Measurements from ENCODE around the gene MAST1. TPM values are rescaled to one million over a fixed set of nuclear protein-coding genes. Genes with fewer than 3 reads are reported as not detected.

Gene MAST1
- total and polyA plus RNA-seq, 2 donors (not counting 1 experiment from before 2014, with no cell fraction given): 0.39 to 1.1 TPM

GRCh38 chr19:12907166-12907565 is 68.9 kb downstream of the MAST1 start:
- H3K27me3 Mint-ChIP-seq: no peaks in the 10 kb centered on the region
- no peaks in the 10 kb centered on the region for H3K9me3 Mint-ChIP-seq (ENCODE audit: insufficient read depth)
- ChIA-PET POLR2A (interaction anchor here (0.6 kb wide), 1 partner anchor 49 kb away, joined by 5 read pairs; no protein-coding TSS in a partner anchor), CTCF (interaction anchor here (0.6 to 0.9 kb wide), 2 partner anchors 55 to 147 kb away, joined by 3 to 4 read pairs; no protein-coding TSS in a partner anchor)
- no peak overlapping the region for H3K4me3 ChIP-seq (ENCODE audit: control extremely low read depth in 1 of 5, extremely low read depth in 1 of 5, insufficient read depth in 1 of 5, low read depth in 2 of 5, low read length in 4 of 5)
- H3K4me1 Mint-ChIP-seq: no peaks in the 10 kb centered on the region
- H3K9me3 ChIP-seq (ENCODE audit: control extremely low read depth in 1 of 3, control insufficient read depth in 2 of 3, insufficient read depth in 1 of 3, low read length in 2 of 3): no peaks in the 10 kb centered on the region
- H3K27ac ChIP-seq (ENCODE audit: low read length in 2 of 2): no peak overlapping the region
- H3K4me2 ChIP-seq (replicated peaks; ENCODE audit: low read depth, low read length, poor library complexity, severe bottlenecking): no peak overlapping the region
- no peak overlapping the region for H3K9ac ChIP-seq (ENCODE audit: low read length)
- H4K20me1 ChIP-seq (ENCODE audit: control insufficient read depth, insufficient read depth, low read length, poor library complexity, severe bottlenecking): no peaks in the 10 kb centered on the region
- H2AFZ ChIP-seq (ENCODE audit: insufficient read depth, low read depth, low read length, poor library complexity, severe bottlenecking): no peak overlapping the region
- no peaks in the 10 kb centered on the region for H3K36me3 ChIP-seq (replicated peaks in 1 of 2; ENCODE audit: control extremely low read depth in 1 of 2, control insufficient read depth in 1 of 2, extremely low read depth in 1 of 2, insufficient read depth in 2 of 2, low read length in 1 of 2)
- ATAC-seq (ENCODE audit: low read depth): no peak
- no peak overlapping the region for H3K4me3 Mint-ChIP-seq
- H3K79me2 ChIP-seq (ENCODE audit: control insufficient read depth, insufficient read depth, low read length): no peaks in the 10 kb centered on the region
- H3K27me3 ChIP-seq (replicated peaks in 1 of 4; ENCODE audit: control extremely low read depth in 1 of 4, control insufficient read depth in 3 of 4, insufficient read depth in 4 of 4, low read length in 3 of 4): no peaks in the 10 kb centered on the region
- TF ChIP-seq EZH2 (IDR thresholded peaks at IDR 0.05; ENCODE audit: borderline replicate concordance, insufficient read depth, low read depth, low read length, poor library complexity, severe bottlenecking) (no peak), CTCF (IDR thresholded peaks at IDR 0.05) (no peak)
- no peaks in the 10 kb centered on the region for H3K4me1 ChIP-seq (ENCODE audit: control insufficient read depth in 2 of 2, insufficient read depth in 2 of 2, low read length in 2 of 2)
- DNase-seq: no peak
- intact Hi-C loops (cut with micrococcal nuclease): no loop called here
- no peak overlapping the region for H3K27ac Mint-ChIP-seq
- 96% methylated on average over 9 of the region's 9 CpGs for WGBS (ENCODE audit: insufficient coverage)

- Histone ChIP-seq H2AFZ (ENCODE audit: insufficient read depth, low read depth, low read length, poor library complexity, severe bottlenecking) (no peak overlapping the region), H3K79me2 (ENCODE audit: control insufficient read depth, insufficient read depth, low read length) (no peaks in the 10 kb centered on the region), H3K27me3 (replicated peaks in 1 of 4; ENCODE audit: control extremely low read depth in 1 of 4, control insufficient read depth in 3 of 4, insufficient read depth in 4 of 4, low read length in 3 of 4) (no peaks in the 10 kb centered on the region), H3K36me3 (replicated peaks in 1 of 2; ENCODE audit: control extremely low read depth in 1 of 2, control insufficient read depth in 1 of 2, extremely low read depth in 1 of 2, insufficient read depth in 2 of 2, low read length in 1 of 2) (no peaks in the 10 kb centered on the region), H3K4me1 (ENCODE audit: control insufficient read depth in 2 of 2, insufficient read depth in 2 of 2, low read length in 2 of 2) (peaks cover 9 to 17% of the 10 kb centered on the region in 2 donors), H3K9me3 (ENCODE audit: control extremely low read depth in 1 of 3, control insufficient read depth in 2 of 3, insufficient read depth in 1 of 3, low read length in 2 of 3) (no peaks in the 10 kb centered on the region), H4K20me1 (ENCODE audit: control insufficient read depth, insufficient read depth, low read length, poor library complexity, severe bottlenecking) (no peaks in the 10 kb centered on the region), H3K9ac (ENCODE audit: low read length) (no peak overlapping the region), H3K4me3 (ENCODE audit: control extremely low read depth in 1 of 5, extremely low read depth in 1 of 5, insufficient read depth in 1 of 5, low read depth in 2 of 5, low read length in 4 of 5) (no peak overlapping the region), H3K4me2 (replicated peaks; ENCODE audit: low read depth, low read length, poor library complexity, severe bottlenecking) (no peak overlapping the region), H3K27ac (ENCODE audit: low read length in 2 of 2) (no peak overlapping the region)
- DNase-seq (no peak), ATAC-seq (ENCODE audit: low read depth) (no peak)
- Mint-ChIP-seq H3K4me3 (no peak overlapping the region), H3K27me3 (no peaks in the 10 kb centered on the region), H3K4me1 (peaks cover 14% of the 10 kb centered on the region), H3K9me3 (ENCODE audit: insufficient read depth) (no peaks in the 10 kb centered on the region), H3K27ac (no peak overlapping the region)
- TF ChIP-seq CTCF (IDR thresholded peaks at IDR 0.05): no peak
- TF ChIP-seq EZH2 (IDR thresholded peaks at IDR 0.05; ENCODE audit: borderline replicate concordance, insufficient read depth, low read depth, low read length, poor library complexity, severe bottlenecking): no peak
- POLR2A ChIA-PET: no interaction called here
- intact Hi-C loops (cut with micrococcal nuclease): no loop called here
- 84% methylated on average over 3 of the region's 4 CpGs for WGBS (ENCODE audit: insufficient coverage)
- CTCF ChIA-PET: interaction anchor here (0.7 to 1.3 kb wide), 2 partner anchors 65 to 177 kb away, joined by 3 to 5 read pairs; no protein-coding TSS in a partner anchor
Measured at GRCh38 chr19:12912571-12912970, 74.3 kb downstream of the MAST1 start.
